NCI-H1092 treated with DMSO at 0.1 percent for 48 hours (cell line): ENCODE data around the gene PDE9A.

Experiments
- DNase-seq: peaks from one replicate; lab custom pipeline; 2025; lab: John Stamatoyannopoulos, UW

PDE9A gene

GRCh38 chr21:42688226-42688840, 34.9 kb downstream of the PDE9A start:
- DNase-seq: no peak

GRCh38 chr21:42688841-42689371, 35.5 kb downstream of the PDE9A start:
- DNase-seq: no peak

- no peak for DNase-seq
Measured at GRCh38 chr21:42690586-42690985, 37.2 kb downstream of the PDE9A start.

- no peak for DNase-seq
Measured at GRCh38 chr21:42691901-42692559, 38.6 kb downstream of the PDE9A start.

- DNase-seq: no peak
Measured at GRCh38 chr21:42692688-42693087, 39.3 kb downstream of the PDE9A start.

GRCh38 chr21:42694751-42695696, 41.6 kb downstream of the PDE9A start:
- no peak for DNase-seq

GRCh38 chr21:42695697-42696380, 42.4 kb downstream of the PDE9A start:
- no peak for DNase-seq

- DNase-seq: no peak
Measured at GRCh38 chr21:42696501-42697040, 43.1 kb downstream of the PDE9A start.

GRCh38 chr21:42698733-42699132, 45.3 kb downstream of the PDE9A start:
- no peak for DNase-seq

- DNase-seq: no peak
Measured at GRCh38 chr21:42699196-42699595, 45.8 kb downstream of the PDE9A start.

GRCh38 chr21:42701706-42702456, 48.5 kb downstream of the PDE9A start:
- DNase-seq: no peak

- DNase-seq: no peak
Measured at GRCh38 chr21:42702720-42703119, 49.3 kb downstream of the PDE9A start.

GRCh38 chr21:42703136-42703908, 49.9 kb downstream of the PDE9A start:
- no peak for DNase-seq

GRCh38 chr21:42703965-42704364, 50.5 kb downstream of the PDE9A start:
- DNase-seq: no peak

- DNase-seq: no peak
Measured at GRCh38 chr21:42704861-42705260, 51.4 kb downstream of the PDE9A start.

GRCh38 chr21:42705346-42705745, 51.9 kb downstream of the PDE9A start:
- DNase-seq: no peak

- no peak for DNase-seq
Measured at GRCh38 chr21:42705746-42706374, 52.4 kb downstream of the PDE9A start.

GRCh38 chr21:42706765-42707164, 53.3 kb downstream of the PDE9A start:
- no peak for DNase-seq

- DNase-seq: no peak
Measured at GRCh38 chr21:42707207-42707830, 53.9 kb downstream of the PDE9A start.
